Measurements from ENCODE around the gene ZDHHC12. TPM values are rescaled to one million over a fixed set of nuclear protein-coding genes. Genes with fewer than 3 reads are reported as not detected.
"Not testable (repeated sequence)": the region's sequence is repeated elsewhere in the genome, so short reads cannot be mapped to it uniquely, and the experiment has no call there.

Gene ZDHHC12
- total RNA-seq, 2 donors from 2014 or later: 66.2 to 123 TPM

GRCh38 chr9:128701227-128701854 lies 22.6 kb downstream of the ZDHHC12 start:
- intact Hi-C loops (cut with DNase I): no loop called here
- H3K4me3 ChIP-seq: no peak overlapping the region
- H3K27me3 ChIP-seq (replicated peaks; ENCODE audit: insufficient read depth): no peaks in the 10 kb centered on the region
- TF ChIP-seq POLR2AphosphoS5 (IDR thresholded peaks at IDR 0.05): no peak
- TF ChIP-seq CTCF (IDR thresholded peaks at IDR 0.05): no peak
- no peak for TF ChIP-seq POLR2A (IDR thresholded peaks at IDR 0.05)
- H3K4me1 ChIP-seq (replicated peaks): no peaks in the 10 kb centered on the region
- H3K36me3 ChIP-seq: no peaks in the 10 kb centered on the region
- 57% methylated on average over 10 of the region's 10 CpGs for WGBS
- no peak for DNase-seq (ENCODE audit: low spot score)
- H3K9me3 ChIP-seq: no peaks in the 10 kb centered on the region
- H3K27ac ChIP-seq: no peak overlapping the region

GRCh38 chr9:128699096-128699795 lies 24.7 kb downstream of the ZDHHC12 start:
- H3K27me3 ChIP-seq (replicated peaks; ENCODE audit: insufficient read depth); H3K4me3 ChIP-seq; DNase-seq (ENCODE audit: low spot score); intact Hi-C loops (cut with DNase I); H3K27ac ChIP-seq; H3K9me3 ChIP-seq; H3K36me3 ChIP-seq; H3K4me1 ChIP-seq (replicated peaks): not testable (repeated sequence)
- WGBS: 93% methylated on average over 30 of the region's 30 CpGs

GRCh38 chr9:128696923-128697707 lies 26.8 kb downstream of the ZDHHC12 start:
- Histone ChIP-seq H3K9me3 (no peaks in the 10 kb centered on the region), H3K4me3 (no peak overlapping the region), H3K36me3 (peaks cover 0 to 4% of the 10 kb centered on the region in 2 donors), H3K27me3 (replicated peaks; ENCODE audit: insufficient read depth) (no peaks in the 10 kb centered on the region), H3K27ac (no peak overlapping the region), H3K4me1 (replicated peaks) (no peaks in the 10 kb centered on the region)
- no peak for DNase-seq (ENCODE audit: low spot score)
- intact Hi-C loops (cut with DNase I): no loop called here
- TF ChIP-seq POLR2A (IDR thresholded peaks at IDR 0.05) (no peak), POLR2AphosphoS5 (IDR thresholded peaks at IDR 0.05) (no peak), CTCF (IDR thresholded peaks at IDR 0.05) (no peak)
- 75% methylated on average over 8 of the region's 8 CpGs for WGBS

- TF ChIP-seq POLR2AphosphoS5 (IDR thresholded peaks at IDR 0.05) (no peak), CTCF (IDR thresholded peaks at IDR 0.05) (no peak), POLR2A (IDR thresholded peaks at IDR 0.05) (no peak)
Observed at GRCh38 chr9:128694344-128694743, 29.6 kb downstream of the ZDHHC12 start.

GRCh38 chr9:128693738-128694137 lies 30.2 kb downstream of the ZDHHC12 start:
- H3K27me3 ChIP-seq (replicated peaks; ENCODE audit: insufficient read depth); H3K4me3 ChIP-seq; H3K9me3 ChIP-seq; H3K4me1 ChIP-seq (replicated peaks); H3K36me3 ChIP-seq; H3K27ac ChIP-seq; DNase-seq (ENCODE audit: low spot score); intact Hi-C loops (cut with DNase I): not testable (repeated sequence)
- WGBS: 86% methylated on average over 3 of the region's 3 CpGs

More at GRCh38 chr9:128694344-128694743, 29.6 kb downstream of the ZDHHC12 start:
- Histone ChIP-seq H3K36me3 (peaks cover 0 to 4% of the 10 kb centered on the region in 2 donors), H3K4me3 (no peak overlapping the region), H3K27me3 (replicated peaks; ENCODE audit: insufficient read depth) (no peaks in the 10 kb centered on the region), H3K4me1 (replicated peaks) (no peaks in the 10 kb centered on the region), H3K9me3 (no peaks in the 10 kb centered on the region), H3K27ac (no peak overlapping the region)
- no peak for DNase-seq (ENCODE audit: low spot score)
- intact Hi-C loops (cut with DNase I): no loop called here
- WGBS: 74% methylated on average over 6 of the region's 6 CpGs

All from prostate gland (tissue), 2 donors.